ENCODE data around the gene PARN.
"Not testable (repeated sequence)": the region's sequence is repeated elsewhere in the genome, so short reads cannot be mapped to it uniquely, and the experiment has no call there.

PARN gene

DNA sequence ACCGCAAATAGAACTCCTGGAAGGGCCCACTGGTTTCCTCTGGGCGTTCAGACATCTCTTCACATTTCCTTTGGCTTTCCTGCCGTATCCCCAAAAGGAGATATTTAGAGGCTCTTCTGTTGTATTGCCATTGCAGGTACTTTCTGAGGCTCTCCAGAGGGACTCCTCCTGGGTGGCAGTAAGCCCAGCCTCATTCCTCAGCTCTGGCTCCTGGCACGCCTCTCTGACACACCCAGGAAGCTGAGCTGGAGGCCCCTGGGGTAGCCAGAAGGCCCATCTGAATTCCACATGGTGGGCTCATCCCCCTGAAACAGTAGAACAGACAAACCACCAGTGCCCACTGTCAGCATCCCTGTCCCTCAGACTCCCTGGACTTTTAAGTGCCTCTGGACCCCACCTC lies 206.7 kb downstream of the PARN start:
- H3K27ac ChIP-seq = no peak overlapping the region
- TF ChIP-seq, protein P1, sequence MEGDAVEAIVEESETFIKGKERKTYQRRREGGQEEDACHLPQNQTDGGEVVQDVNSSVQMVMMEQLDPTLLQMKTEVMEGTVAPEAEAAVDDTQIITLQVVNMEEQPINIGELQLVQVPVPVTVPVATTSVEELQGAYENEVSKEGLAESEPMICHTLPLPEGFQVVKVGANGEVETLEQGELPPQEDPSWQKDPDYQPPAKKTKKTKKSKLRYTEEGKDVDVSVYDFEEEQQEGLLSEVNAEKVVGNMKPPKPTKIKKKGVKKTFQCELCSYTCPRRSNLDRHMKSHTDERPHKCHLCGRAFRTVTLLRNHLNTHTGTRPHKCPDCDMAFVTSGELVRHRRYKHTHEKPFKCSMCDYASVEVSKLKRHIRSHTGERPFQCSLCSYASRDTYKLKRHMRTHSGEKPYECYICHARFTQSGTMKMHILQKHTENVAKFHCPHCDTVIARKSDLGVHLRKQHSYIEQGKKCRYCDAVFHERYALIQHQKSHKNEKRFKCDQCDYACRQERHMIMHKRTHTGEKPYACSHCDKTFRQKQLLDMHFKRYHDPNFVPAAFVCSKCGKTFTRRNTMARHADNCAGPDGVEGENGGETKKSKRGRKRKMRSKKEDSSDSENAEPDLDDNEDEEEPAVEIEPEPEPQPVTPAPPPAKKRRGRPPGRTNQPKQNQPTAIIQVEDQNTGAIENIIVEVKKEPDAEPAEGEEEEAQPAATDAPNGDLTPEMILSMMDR (IDR thresholded peaks at IDR 0.05) = no peak
- H3K9me3 ChIP-seq = no peaks in the 10 kb centered on the region
- no peak overlapping the region for H3K4me3 ChIP-seq (ENCODE audit: low read depth in 1 of 2, low read length in 1 of 2)
- no peaks in the 10 kb centered on the region for H3K4me1 ChIP-seq (ENCODE audit: control insufficient read depth in 1 of 2, insufficient read depth in 1 of 2, low read depth in 1 of 2, low read length in 1 of 2)
- H3K27me3 ChIP-seq = no peaks in the 10 kb centered on the region
- H3K36me3 ChIP-seq = no peaks in the 10 kb centered on the region

DNA sequence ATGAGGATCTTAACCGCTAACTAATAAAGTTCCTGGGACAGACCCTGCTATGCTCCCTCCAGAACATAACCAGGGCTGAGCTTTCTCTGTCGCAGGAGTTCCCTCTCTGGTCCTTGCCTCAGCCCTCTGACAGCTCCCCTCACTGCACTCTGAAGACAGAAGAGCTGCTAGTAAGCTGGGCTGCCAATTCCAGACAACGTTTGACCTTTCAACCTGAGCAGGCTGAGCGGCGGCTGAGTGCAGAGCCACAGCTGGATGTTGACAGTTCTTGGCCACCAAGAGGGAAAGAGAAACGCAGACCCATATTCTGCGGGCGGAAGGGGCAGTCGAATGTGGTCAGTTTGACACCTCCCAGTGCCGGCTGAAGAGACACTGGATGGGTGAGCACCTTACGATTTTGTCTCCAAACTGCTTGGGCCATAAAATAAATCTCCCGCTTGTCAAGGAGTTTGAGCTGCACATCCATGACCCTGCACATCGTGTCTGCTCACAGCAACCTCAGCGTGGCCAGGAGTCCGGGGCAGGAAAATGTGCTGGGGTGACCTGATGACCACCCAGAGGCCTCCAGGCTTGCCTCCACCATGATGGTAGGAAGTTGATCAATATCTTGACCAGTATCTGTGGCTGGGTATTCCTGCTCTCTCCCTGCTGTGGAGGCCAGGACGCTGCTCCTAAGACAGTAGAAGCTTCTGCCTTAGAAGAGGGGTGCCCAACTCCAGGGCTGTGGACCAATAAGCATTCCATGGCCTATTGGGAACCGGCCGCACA lies 209.2 kb downstream of the PARN start:
- Histone ChIP-seq H3K4me1 (ENCODE audit: control insufficient read depth in 1 of 2, insufficient read depth in 1 of 2, low read depth in 1 of 2, low read length in 1 of 2) (no peaks in the 10 kb centered on the region), H3K9me3 (no peaks in the 10 kb centered on the region), H3K36me3 (no peaks in the 10 kb centered on the region), H3K27me3 (no peaks in the 10 kb centered on the region), H3K4me3 (ENCODE audit: low read depth in 1 of 2, low read length in 1 of 2) (no peak overlapping the region), H3K27ac (no peak overlapping the region)
- TF ChIP-seq, protein P1 (IDR thresholded peaks at IDR 0.05) = no peak

DNA sequence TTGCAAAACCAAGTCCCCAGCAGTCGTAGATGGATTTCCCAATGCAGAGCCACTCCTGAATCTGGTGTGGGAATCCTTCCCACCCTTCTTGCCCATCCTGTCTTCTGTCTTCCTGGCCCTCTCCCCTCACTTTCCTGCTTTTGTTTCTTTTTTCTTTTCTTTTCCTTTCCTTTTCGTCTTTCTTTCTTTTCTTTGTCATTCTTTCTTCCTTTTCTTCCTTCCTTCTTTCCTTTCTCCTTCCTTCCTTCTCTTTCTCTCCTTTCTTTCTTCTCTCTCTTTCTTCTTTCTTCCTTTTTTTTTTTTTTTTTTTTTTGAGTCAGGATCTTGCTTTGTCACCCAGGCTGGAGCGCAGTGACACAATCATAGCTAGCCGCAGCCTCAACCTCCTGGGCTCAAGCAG lies 209.8 kb downstream of the PARN start:
- not testable (repeated sequence) for H3K36me3 ChIP-seq, H3K27me3 ChIP-seq, H3K9me3 ChIP-seq

DNA sequence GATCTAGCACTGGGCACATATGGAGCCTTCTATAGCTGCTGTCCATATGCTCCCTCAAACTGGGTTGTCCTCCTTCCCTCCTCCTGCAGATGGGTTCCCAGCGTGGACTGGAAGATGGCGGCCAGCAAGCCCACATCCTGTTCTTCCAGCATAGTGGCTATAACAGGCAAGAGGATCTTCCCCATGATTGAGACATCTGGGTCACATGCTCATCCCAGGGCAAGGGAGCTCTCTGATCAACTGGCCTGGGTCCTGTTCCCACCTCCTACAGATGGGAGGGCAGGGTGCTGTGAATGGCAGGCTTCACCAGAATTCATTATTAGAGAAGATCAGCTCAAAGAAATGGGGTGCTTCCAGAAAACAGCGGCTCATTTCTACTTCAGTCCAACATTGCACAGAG lies 210.2 kb downstream of the PARN start:
- H3K27me3 ChIP-seq = no peaks in the 10 kb centered on the region
- TF ChIP-seq, protein P1 (IDR thresholded peaks at IDR 0.05) = no peak

More for the DNA sequence above, 209.8 kb downstream of the PARN start:
- H3K4me1 ChIP-seq (ENCODE audit: control insufficient read depth in 1 of 2, insufficient read depth in 1 of 2, low read depth in 1 of 2, low read length in 1 of 2); H3K4me3 ChIP-seq (ENCODE audit: low read depth in 1 of 2, low read length in 1 of 2); H3K27ac ChIP-seq: not testable (repeated sequence)

DNA sequence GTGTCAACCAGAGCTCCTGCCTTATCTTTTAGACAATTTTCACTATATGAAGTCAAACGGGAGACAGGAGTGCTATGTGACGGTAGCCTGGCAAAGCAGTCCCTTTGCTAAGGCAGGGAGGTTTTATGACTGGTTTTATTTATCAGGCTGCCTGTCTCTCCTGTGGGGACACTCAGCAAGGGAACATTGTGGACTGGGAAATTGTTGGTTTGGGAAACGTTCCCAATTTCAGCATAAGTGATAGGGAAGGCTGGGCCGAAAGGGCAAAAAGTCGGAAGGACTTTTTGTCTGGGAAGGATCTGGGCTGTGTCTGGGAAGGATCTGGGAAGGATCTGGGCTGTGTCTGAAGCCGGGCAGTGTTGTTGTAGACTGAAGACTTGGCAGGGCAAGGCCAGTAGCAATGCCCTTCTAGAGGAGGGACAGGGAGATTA lies 211.2 kb downstream of the PARN start:
- no peaks in the 10 kb centered on the region for H3K36me3 ChIP-seq
- no peaks in the 10 kb centered on the region for H3K9me3 ChIP-seq
- H3K27ac ChIP-seq = no peak overlapping the region
- no peak overlapping the region for H3K4me3 ChIP-seq (ENCODE audit: low read depth in 1 of 2, low read length in 1 of 2)
- H3K4me1 ChIP-seq (ENCODE audit: control insufficient read depth in 1 of 2, insufficient read depth in 1 of 2, low read depth in 1 of 2, low read length in 1 of 2) = no peaks in the 10 kb centered on the region
- TF ChIP-seq, protein P1 (IDR thresholded peaks at IDR 0.05) = no peak
- no peaks in the 10 kb centered on the region for H3K27me3 ChIP-seq

More for the DNA sequence above, 210.2 kb downstream of the PARN start:
- Histone ChIP-seq H3K36me3 (no peaks in the 10 kb centered on the region), H3K4me1 (ENCODE audit: control insufficient read depth in 1 of 2, insufficient read depth in 1 of 2, low read depth in 1 of 2, low read length in 1 of 2) (no peaks in the 10 kb centered on the region), H3K9me3 (no peaks in the 10 kb centered on the region), H3K27ac (no peak overlapping the region), H3K4me3 (ENCODE audit: low read depth in 1 of 2, low read length in 1 of 2) (no peak overlapping the region)

DNA sequence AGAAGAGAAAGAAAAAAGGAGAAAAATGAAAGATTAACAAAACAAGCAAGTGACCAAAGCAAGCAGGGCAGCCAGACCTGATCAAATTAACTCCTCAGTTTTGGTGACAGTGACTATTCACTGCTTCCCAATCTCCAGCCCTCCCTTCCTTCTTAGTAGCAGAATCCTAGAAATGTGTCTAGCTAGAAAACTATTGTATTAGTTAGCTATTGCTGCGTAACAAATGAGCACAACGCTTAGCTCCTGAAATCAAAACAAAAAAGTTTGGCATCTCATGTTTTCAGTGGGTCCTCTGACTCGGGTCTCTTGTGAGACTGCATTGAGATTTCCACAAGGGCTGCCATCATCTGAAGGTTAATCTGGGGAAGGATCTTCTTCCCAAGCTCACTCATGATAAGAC lies 213.9 kb downstream of the PARN start:
- no peaks in the 10 kb centered on the region for H3K36me3 ChIP-seq
- no peak overlapping the region for H3K4me3 ChIP-seq (ENCODE audit: low read depth in 1 of 2, low read length in 1 of 2)
- no peak overlapping the region for H3K27ac ChIP-seq
- H3K4me1 ChIP-seq (ENCODE audit: control insufficient read depth in 1 of 2, insufficient read depth in 1 of 2, low read depth in 1 of 2, low read length in 1 of 2) = no peaks in the 10 kb centered on the region
- no peaks in the 10 kb centered on the region for H3K9me3 ChIP-seq
- TF ChIP-seq, protein P1 (IDR thresholded peaks at IDR 0.05) = no peak
- no peaks in the 10 kb centered on the region for H3K27me3 ChIP-seq
